Mesangial cell (primary cell): ENCODE data around the gene APAF1. TPM values are rescaled to one million over a fixed set of nuclear protein-coding genes. Genes with fewer than 3 reads are reported as not detected.

Experiments used
- total RNA-seq: library from RNA; depleted of rRNA; stranded (reverse); fragments of >200 nt; gene quantifications from 2 replicates; pipeline ENCODE4 v1.2.3, GENCODE V29; 2015

APAF1 gene
- 10.3 and 11.7 TPM in 2 replicates for total RNA-seq

GRCh38 chr12:98644712-98645571 is at the start of gene APAF1, which contains the start of gene IKBIP:
Gene APAF1 (plus strand): TSS chr12:98645290. CDS start chr12:98648360, 3,070 bp downstream.
Gene IKBIP (minus strand): TSS chr12:98644788. CDS start chr12:98644701, 87 bp downstream.

Other genes with a start within 250 kb of the APAF1 start
- gene TMPO, start 129.7 kb upstream of the APAF1 start, total RNA-seq, result 53.0 and 174 TPM in 2 replicates
- gene SLC25A3, start 51.6 kb upstream of the APAF1 start, total RNA-seq, result 585 and 607 TPM in 2 replicates
- gene IKBIP, start 502 bp upstream of the APAF1 start, total RNA-seq, result 15.5 and 43.0 TPM in 2 replicates